Fibroblast of lung (primary cell): ENCODE results near the gene SORCS3.

Experiments used
- CTCF ChIP-seq, 2 donors: IDR thresholded peaks in 1 of 2; conservative IDR thresholded peaks in 1 of 2; 1 replicate in 1 of 2; 2 replicates in 1 of 2; pipeline ENCODE4 v1.5.1; 2011 to 2012; ENCODE audit warnings: low read length in 2 of 2, control low read depth in 1 of 2, inconsistent platforms in 1 of 2, low read depth in 1 of 2, mild to moderate bottlenecking in 1 of 2
- EZH2 ChIP-seq: IDR thresholded peaks from 2 replicates; pipeline ENCODE4 v1.5.1; 2012; ENCODE audit warnings: low read length, control low read depth, mild to moderate bottlenecking; ENCODE audit errors: missing control alignments

- TF ChIP-seq CTCF (conservative IDR thresholded peaks at IDR 0.05 in 1 of 2, IDR thresholded peaks at IDR 0.05 in 1 of 2; ENCODE audit: low read depth in 1 of 2, low read length in 2 of 2), result no peak
- TF ChIP-seq EZH2, result no peak
Observed at GRCh38 chr10:104921763-104922162, 280.7 kb downstream of the SORCS3 start.
